Activated CD4-positive, alpha-beta T cell treated with anti-CD3 and anti-CD28 coated beads, Interleukin-2, amount 50 U/mL, for 24 hours (primary cell): ENCODE measurements around the gene CACNB2.

Experiments
- DNase-seq, 2 donors: peaks; one replicate each; pipeline ENCODE4 v3.0.0-alpha.2; 2020; ENCODE audit warnings: low read depth in 1 of 2, low spot score in 1 of 2

CACNB2 gene

GRCh38 chr10:18140149-18140956 is at the start of gene CACNB2:
Gene CACNB2 (plus strand): TSS chr10:18140424.
- DNase-seq = no peak

GRCh38 chr10:18094332-18094731 is 45.9 kb upstream of the CACNB2 start:
- DNase-seq = no peak

- no peak for DNase-seq
Measured at GRCh38 chr10:18094793-18095192, 45.4 kb upstream of the CACNB2 start.

- DNase-seq = no peak
Measured at GRCh38 chr10:18097524-18097923, 42.7 kb upstream of the CACNB2 start.

GRCh38 chr10:18098201-18098600 is 42.0 kb upstream of the CACNB2 start:
- DNase-seq = no peak

GRCh38 chr10:18099415-18099814 is 40.8 kb upstream of the CACNB2 start:
- no peak for DNase-seq

- DNase-seq = no peak
Measured at GRCh38 chr10:18100669-18101068, 39.6 kb upstream of the CACNB2 start.

- no peak for DNase-seq
Measured at GRCh38 chr10:18102404-18102803, 37.8 kb upstream of the CACNB2 start.

- peak in 1 of 2 donors; percentile 7 for DNase-seq
Measured at GRCh38 chr10:18104223-18104872, 35.9 kb upstream of the CACNB2 start.

- DNase-seq = no peak
Measured at GRCh38 chr10:18109341-18109870, 30.8 kb upstream of the CACNB2 start.

- no peak for DNase-seq
Measured at GRCh38 chr10:18113881-18114280, 26.3 kb upstream of the CACNB2 start.

GRCh38 chr10:18117276-18117675 is 22.9 kb upstream of the CACNB2 start:
- DNase-seq = no peak

GRCh38 chr10:18122753-18123152 is 17.5 kb upstream of the CACNB2 start:
- no peak for DNase-seq

GRCh38 chr10:18133046-18133445 is 7.2 kb upstream of the CACNB2 start:
- DNase-seq = no peak

GRCh38 chr10:18134509-18134908 is 5.7 kb upstream of the CACNB2 start:
- DNase-seq = no peak

GRCh38 chr10:18134921-18135320 is 5.3 kb upstream of the CACNB2 start:
- no peak for DNase-seq

GRCh38 chr10:18136073-18136791 is 4.0 kb upstream of the CACNB2 start:
- no peak for DNase-seq

GRCh38 chr10:18137111-18137510 is 3.1 kb upstream of the CACNB2 start:
- no peak for DNase-seq

GRCh38 chr10:18140957-18141845 is 977 bp downstream of the CACNB2 start:
- no peak for DNase-seq

- no peak for DNase-seq
Measured at GRCh38 chr10:18142151-18142550, 1.9 kb downstream of the CACNB2 start.

- DNase-seq = no peak
Measured at GRCh38 chr10:18144396-18144795, 4.2 kb downstream of the CACNB2 start.
